ENCODE data around the gene KIF26B. TPM values are rescaled to one million over a fixed set of nuclear protein-coding genes. Genes with fewer than 3 reads are reported as not detected.

Gene KIF26B
- total and polyA plus RNA-seq, 2 experiments from 2014 or later, result 0.03 to 0.76 TPM

DNA sequence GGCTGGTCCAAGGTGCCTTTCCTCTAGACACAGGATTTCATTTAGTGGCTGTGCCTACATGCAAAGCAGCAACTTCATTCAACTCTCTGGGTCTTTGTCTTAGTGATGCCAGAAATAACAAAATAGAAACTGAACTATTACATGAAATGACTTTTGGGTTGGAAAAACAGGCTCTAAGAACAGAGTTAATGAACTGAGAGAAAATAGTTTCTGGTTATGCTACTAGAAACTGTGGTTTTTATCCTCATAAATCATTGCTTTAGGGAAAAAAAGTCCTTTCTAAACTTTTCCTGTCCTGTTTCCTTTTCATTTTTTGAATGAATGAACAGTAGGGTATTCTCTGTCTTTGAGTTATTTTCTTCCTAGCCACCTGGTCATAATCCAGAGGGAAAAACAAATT is 424.0 kb downstream of the KIF26B start:
- H3F3A ChIP-seq (replicated peaks; ENCODE audit: low read depth), result no peaks in the 10 kb centered on the region
- no peak overlapping the region for H2AFZ ChIP-seq
- H3K79me2 ChIP-seq (replicated peaks; ENCODE audit: insufficient read depth), result no peaks in the 10 kb centered on the region
- H3K4me3 ChIP-seq, result no peak overlapping the region
- no peaks in the 10 kb centered on the region for H3K9me2 ChIP-seq (ENCODE audit: insufficient read depth)
- H4K20me1 ChIP-seq (replicated peaks; ENCODE audit: insufficient read depth), result no peaks in the 10 kb centered on the region
- no peak overlapping the region for H3K4me3 Mint-ChIP-seq
- H3K27me3 ChIP-seq (ENCODE audit: insufficient read depth), result no peaks in the 10 kb centered on the region
- no peak overlapping the region for H3K27ac Mint-ChIP-seq
- no peak for TF ChIP-seq ZNF331 (CRISPR knock-in tag; IDR thresholded peaks at IDR 0.05; ENCODE audit: low read depth)
- no peak for TF ChIP-seq JUNB (IDR thresholded peaks at IDR 0.05; ENCODE audit: unreplicated experiment)
- TF ChIP-seq CREB1 (CRISPR knock-in tag; IDR thresholded peaks at IDR 0.05; ENCODE audit: low read depth), result no peak
- no peak for TF ChIP-seq EZH2phosphoT487 (IDR thresholded peaks at IDR 0.05; ENCODE audit: unreplicated experiment)
- no peak for TF ChIP-seq NANOG (IDR thresholded peaks at IDR 0.05; ENCODE audit: borderline replicate concordance)
- TF ChIP-seq, protein P1, sequence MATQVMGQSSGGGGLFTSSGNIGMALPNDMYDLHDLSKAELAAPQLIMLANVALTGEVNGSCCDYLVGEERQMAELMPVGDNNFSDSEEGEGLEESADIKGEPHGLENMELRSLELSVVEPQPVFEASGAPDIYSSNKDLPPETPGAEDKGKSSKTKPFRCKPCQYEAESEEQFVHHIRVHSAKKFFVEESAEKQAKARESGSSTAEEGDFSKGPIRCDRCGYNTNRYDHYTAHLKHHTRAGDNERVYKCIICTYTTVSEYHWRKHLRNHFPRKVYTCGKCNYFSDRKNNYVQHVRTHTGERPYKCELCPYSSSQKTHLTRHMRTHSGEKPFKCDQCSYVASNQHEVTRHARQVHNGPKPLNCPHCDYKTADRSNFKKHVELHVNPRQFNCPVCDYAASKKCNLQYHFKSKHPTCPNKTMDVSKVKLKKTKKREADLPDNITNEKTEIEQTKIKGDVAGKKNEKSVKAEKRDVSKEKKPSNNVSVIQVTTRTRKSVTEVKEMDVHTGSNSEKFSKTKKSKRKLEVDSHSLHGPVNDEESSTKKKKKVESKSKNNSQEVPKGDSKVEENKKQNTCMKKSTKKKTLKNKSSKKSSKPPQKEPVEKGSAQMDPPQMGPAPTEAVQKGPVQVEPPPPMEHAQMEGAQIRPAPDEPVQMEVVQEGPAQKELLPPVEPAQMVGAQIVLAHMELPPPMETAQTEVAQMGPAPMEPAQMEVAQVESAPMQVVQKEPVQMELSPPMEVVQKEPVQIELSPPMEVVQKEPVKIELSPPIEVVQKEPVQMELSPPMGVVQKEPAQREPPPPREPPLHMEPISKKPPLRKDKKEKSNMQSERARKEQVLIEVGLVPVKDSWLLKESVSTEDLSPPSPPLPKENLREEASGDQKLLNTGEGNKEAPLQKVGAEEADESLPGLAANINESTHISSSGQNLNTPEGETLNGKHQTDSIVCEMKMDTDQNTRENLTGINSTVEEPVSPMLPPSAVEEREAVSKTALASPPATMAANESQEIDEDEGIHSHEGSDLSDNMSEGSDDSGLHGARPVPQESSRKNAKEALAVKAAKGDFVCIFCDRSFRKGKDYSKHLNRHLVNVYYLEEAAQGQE (IDR thresholded peaks at IDR 0.05; ENCODE audit: unreplicated experiment), result no peak
- TF ChIP-seq ZNF114 (CRISPR knock-in tag; IDR thresholded peaks at IDR 0.05), result no peak
- no peak for TF ChIP-seq EZH2 (IDR thresholded peaks at IDR 0.05; ENCODE audit: low read depth, unreplicated experiment)
- H3K4me1 ChIP-seq (ENCODE audit: insufficient read depth), result no peaks in the 10 kb centered on the region
- no peaks in the 10 kb centered on the region for H3K36me3 Mint-ChIP-seq (ENCODE audit: low read depth)
- DNase-seq (ENCODE audit: low spot score), result no peak
- H3K4me1 Mint-ChIP-seq, result no peaks in the 10 kb centered on the region; the same call in 2 of the 3 replicates
- no peak for ATAC-seq
- no peaks in the 10 kb centered on the region for H3K36me3 ChIP-seq (ENCODE audit: insufficient read depth)
- no peaks in the 10 kb centered on the region for H3K9me3 Mint-ChIP-seq
- peaks cover 2% of the 10 kb centered on the region for H3K27me3 Mint-ChIP-seq (ENCODE audit: insufficient read depth, low read depth, poor library complexity)
- H3K4me2 ChIP-seq, result no peak overlapping the region
- no peak overlapping the region for H3K27ac ChIP-seq (ENCODE audit: low read depth)

DNA sequence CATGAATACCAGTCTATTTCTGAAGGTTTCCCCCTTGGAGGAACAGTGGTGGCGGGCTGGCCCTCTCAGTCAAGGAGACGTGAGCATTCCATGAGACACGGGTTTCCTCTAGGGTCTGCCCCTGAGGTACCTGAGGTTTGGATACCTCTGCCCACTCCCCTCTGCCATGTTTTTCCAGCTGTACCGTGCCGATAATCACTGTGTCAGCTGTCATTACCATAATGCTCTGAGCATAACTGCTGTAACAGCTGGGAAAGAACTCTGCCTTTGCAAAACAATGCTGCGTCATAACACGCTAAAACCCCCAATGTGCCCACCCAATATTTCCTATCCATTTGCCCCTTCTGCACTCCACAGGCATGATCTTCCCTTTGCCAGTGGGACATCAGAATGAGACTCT is 425.1 kb downstream of the KIF26B start:
- H3K27me3 ChIP-seq (ENCODE audit: insufficient read depth), result no peaks in the 10 kb centered on the region
- no peak for DNase-seq (ENCODE audit: low spot score)
- ATAC-seq, result no peak
- Mint-ChIP-seq H3K27me3 (ENCODE audit: insufficient read depth, low read depth, poor library complexity) (peaks cover 2% of the 10 kb centered on the region), H3K4me1 (no peaks in the 10 kb centered on the region; the same call in 2 of the 3 replicates), H3K27ac (no peak overlapping the region), H3K36me3 (ENCODE audit: low read depth) (no peaks in the 10 kb centered on the region), H3K9me3 (no peaks in the 10 kb centered on the region), H3K4me3 (no peak overlapping the region)
- H3F3A ChIP-seq (replicated peaks; ENCODE audit: low read depth), result no peaks in the 10 kb centered on the region
- no peak overlapping the region for H3K27ac ChIP-seq (ENCODE audit: low read depth)
- no peaks in the 10 kb centered on the region for H3K79me2 ChIP-seq (replicated peaks; ENCODE audit: insufficient read depth)
- H2AFZ ChIP-seq, result no peak overlapping the region
- no peaks in the 10 kb centered on the region for H3K36me3 ChIP-seq (ENCODE audit: insufficient read depth)
- H3K4me2 ChIP-seq, result no peak overlapping the region
- H4K20me1 ChIP-seq (replicated peaks; ENCODE audit: insufficient read depth), result no peaks in the 10 kb centered on the region
- no peak overlapping the region for H3K4me3 ChIP-seq
- H3K4me1 ChIP-seq (ENCODE audit: insufficient read depth), result no peaks in the 10 kb centered on the region
- H3K9me2 ChIP-seq (ENCODE audit: insufficient read depth), result no peaks in the 10 kb centered on the region
- TF ChIP-seq EZH2 (IDR thresholded peaks at IDR 0.05; ENCODE audit: low read depth, unreplicated experiment), result no peak
- TF ChIP-seq CREB1 (CRISPR knock-in tag; IDR thresholded peaks at IDR 0.05; ENCODE audit: low read depth), result no peak
- TF ChIP-seq, protein P1 (IDR thresholded peaks at IDR 0.05; ENCODE audit: unreplicated experiment), result no peak
- no peak for TF ChIP-seq NANOG (IDR thresholded peaks at IDR 0.05; ENCODE audit: borderline replicate concordance)
- no peak for TF ChIP-seq JUNB (IDR thresholded peaks at IDR 0.05; ENCODE audit: unreplicated experiment)
- TF ChIP-seq ZNF331 (CRISPR knock-in tag; IDR thresholded peaks at IDR 0.05; ENCODE audit: low read depth), result no peak
- TF ChIP-seq, protein P2, sequence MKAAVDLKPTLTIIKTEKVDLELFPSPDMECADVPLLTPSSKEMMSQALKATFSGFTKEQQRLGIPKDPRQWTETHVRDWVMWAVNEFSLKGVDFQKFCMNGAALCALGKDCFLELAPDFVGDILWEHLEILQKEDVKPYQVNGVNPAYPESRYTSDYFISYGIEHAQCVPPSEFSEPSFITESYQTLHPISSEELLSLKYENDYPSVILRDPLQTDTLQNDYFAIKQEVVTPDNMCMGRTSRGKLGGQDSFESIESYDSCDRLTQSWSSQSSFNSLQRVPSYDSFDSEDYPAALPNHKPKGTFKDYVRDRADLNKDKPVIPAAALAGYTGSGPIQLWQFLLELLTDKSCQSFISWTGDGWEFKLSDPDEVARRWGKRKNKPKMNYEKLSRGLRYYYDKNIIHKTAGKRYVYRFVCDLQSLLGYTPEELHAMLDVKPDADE (IDR thresholded peaks at IDR 0.05), result no peak
- no peak for TF ChIP-seq STAT1 (IDR thresholded peaks at IDR 0.05; ENCODE audit: unreplicated experiment)
- no peak for TF ChIP-seq EZH2phosphoT487 (IDR thresholded peaks at IDR 0.05; ENCODE audit: unreplicated experiment)
- TF ChIP-seq POLR2AphosphoS5 (IDR thresholded peaks at IDR 0.05; ENCODE audit: low read depth), result no peak
- TF ChIP-seq, protein P3, sequence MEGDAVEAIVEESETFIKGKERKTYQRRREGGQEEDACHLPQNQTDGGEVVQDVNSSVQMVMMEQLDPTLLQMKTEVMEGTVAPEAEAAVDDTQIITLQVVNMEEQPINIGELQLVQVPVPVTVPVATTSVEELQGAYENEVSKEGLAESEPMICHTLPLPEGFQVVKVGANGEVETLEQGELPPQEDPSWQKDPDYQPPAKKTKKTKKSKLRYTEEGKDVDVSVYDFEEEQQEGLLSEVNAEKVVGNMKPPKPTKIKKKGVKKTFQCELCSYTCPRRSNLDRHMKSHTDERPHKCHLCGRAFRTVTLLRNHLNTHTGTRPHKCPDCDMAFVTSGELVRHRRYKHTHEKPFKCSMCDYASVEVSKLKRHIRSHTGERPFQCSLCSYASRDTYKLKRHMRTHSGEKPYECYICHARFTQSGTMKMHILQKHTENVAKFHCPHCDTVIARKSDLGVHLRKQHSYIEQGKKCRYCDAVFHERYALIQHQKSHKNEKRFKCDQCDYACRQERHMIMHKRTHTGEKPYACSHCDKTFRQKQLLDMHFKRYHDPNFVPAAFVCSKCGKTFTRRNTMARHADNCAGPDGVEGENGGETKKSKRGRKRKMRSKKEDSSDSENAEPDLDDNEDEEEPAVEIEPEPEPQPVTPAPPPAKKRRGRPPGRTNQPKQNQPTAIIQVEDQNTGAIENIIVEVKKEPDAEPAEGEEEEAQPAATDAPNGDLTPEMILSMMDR (conservative IDR thresholded peaks at IDR 0.05; ENCODE audit: low read depth in 2 of 2), result no peak
- no peak for TF ChIP-seq ZNF114 (CRISPR knock-in tag; IDR thresholded peaks at IDR 0.05)
